Measurements from ENCODE around the gene CD247.

CD247 gene

DNA sequence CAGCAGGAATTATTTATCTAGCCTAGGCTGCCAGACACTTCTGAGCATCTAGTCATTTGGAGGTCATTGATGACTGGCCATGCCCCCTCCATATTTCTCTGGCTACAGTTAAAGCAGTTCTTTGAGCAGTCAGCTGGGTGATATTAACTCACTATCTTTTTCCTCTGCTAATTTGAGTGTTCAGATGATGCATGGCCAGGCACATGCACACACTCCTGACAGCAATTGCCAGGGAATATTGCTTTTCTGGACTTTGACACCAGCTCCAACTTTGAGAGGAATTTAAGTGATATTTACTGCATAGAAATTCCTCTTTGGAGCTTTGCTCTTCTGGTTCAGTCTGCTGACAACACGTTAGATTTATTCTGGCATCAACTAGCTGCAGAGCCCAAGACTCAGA lies 52.6 kb downstream of the CD247 start:
- in situ Hi-C loops (cut with MboI; ENCODE audit: low pct_unique_long_range_greater_than_20kb, low sequenced_read_pairs, unreplicated experiment), result no loop called here
- no peak for DNase-seq (ENCODE audit: low spot score)
- TF ChIP-seq CTCF (IDR thresholded peaks at IDR 0.05; ENCODE audit: extremely low read depth, insufficient read depth, missing control alignments), result no peak

- DNase-seq (ENCODE audit: low spot score), result no peak
- TF ChIP-seq CTCF (IDR thresholded peaks at IDR 0.05; ENCODE audit: extremely low read depth, insufficient read depth, missing control alignments), result no peak
- in situ Hi-C loops (cut with MboI; ENCODE audit: low pct_unique_long_range_greater_than_20kb, low sequenced_read_pairs, unreplicated experiment), result no loop called here
Observed at GRCh38 chr1:167465018-167465417, 53.3 kb downstream of the CD247 start.

- in situ Hi-C loops (cut with MboI; ENCODE audit: low pct_unique_long_range_greater_than_20kb, low sequenced_read_pairs, unreplicated experiment), result no loop called here
- DNase-seq (ENCODE audit: low spot score), result no peak
- TF ChIP-seq CTCF (IDR thresholded peaks at IDR 0.05; ENCODE audit: extremely low read depth, insufficient read depth, missing control alignments), result no peak
Observed at GRCh38 chr1:167463875-167464575, 54.3 kb downstream of the CD247 start.

DNA sequence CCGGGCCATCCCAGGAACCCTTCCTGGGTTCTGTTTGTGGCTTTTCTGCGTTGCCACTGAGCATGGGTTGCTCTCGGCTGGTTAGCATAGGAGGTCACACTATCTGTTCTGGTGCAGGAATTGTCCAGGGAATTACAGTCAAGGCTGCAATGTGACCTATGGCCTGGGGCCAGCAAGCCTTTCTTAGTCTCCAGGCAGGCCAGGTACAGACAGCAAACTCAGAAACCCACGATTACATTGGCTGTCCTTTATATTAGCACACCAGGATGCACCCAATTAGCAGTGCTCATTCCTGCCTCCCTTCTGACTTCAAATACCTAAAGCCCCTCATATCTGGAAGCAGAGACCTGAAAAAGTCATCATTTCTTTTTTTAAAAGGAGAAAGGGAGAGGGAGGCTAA lies 55.2 kb downstream of the CD247 start:
- in situ Hi-C loops (cut with MboI; ENCODE audit: low pct_unique_long_range_greater_than_20kb, low sequenced_read_pairs, unreplicated experiment), result no loop called here
- TF ChIP-seq CTCF (IDR thresholded peaks at IDR 0.05; ENCODE audit: extremely low read depth, insufficient read depth, missing control alignments), result no peak
- DNase-seq (ENCODE audit: low spot score), result no peak

DNA sequence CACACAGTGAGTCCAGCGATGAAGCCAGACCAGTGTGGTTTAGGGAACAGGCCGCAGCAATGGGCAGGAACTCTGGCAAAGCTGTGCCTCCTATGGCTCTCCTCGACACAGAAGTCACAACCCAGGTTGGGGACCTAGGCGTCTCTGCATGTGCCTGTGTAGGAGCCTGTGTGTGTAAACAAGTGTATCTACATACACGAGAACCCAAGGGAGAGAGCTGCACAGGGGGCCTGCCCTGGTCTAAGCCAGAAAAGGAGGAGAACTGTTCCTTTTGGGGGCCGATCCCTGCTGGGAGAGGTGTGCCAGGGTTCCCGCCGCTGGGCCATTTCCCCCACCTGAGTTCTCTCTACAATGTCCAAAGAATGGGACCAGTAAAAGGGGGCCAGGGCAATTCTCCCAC lies 56.0 kb downstream of the CD247 start:
- in situ Hi-C loops (cut with MboI; ENCODE audit: low pct_unique_long_range_greater_than_20kb, low sequenced_read_pairs, unreplicated experiment), result no loop called here
- DNase-seq (ENCODE audit: low spot score), result no peak
- TF ChIP-seq CTCF (IDR thresholded peaks at IDR 0.05; ENCODE audit: extremely low read depth, insufficient read depth, missing control alignments), result no peak

GRCh38 chr1:167460836-167461235 lies 57.5 kb downstream of the CD247 start:
- TF ChIP-seq CTCF (IDR thresholded peaks at IDR 0.05; ENCODE audit: extremely low read depth, insufficient read depth, missing control alignments), result no peak
- in situ Hi-C loops (cut with MboI; ENCODE audit: low pct_unique_long_range_greater_than_20kb, low sequenced_read_pairs, unreplicated experiment), result no loop called here
- DNase-seq (ENCODE audit: low spot score), result no peak
